Stimulated activated CD4-positive, alpha-beta T cell treated with anti-CD3 and anti-CD28 coated beads, TNF-alpha, amount 100 ng/mL, for 48 hours (primary cell): Measurements from ENCODE around the gene HEATR1.
A peak's percentile ranks its signal among the peaks of the same experiment; 100 is the strongest.

ENCODE experiments used
- DNase-seq, 3 donors: peaks; one replicate each; pipeline ENCODE4 v3.0.0-alpha.2; 2020; ENCODE audit warnings: low read depth in 3 of 3

The HEATR1 gene

DNA sequence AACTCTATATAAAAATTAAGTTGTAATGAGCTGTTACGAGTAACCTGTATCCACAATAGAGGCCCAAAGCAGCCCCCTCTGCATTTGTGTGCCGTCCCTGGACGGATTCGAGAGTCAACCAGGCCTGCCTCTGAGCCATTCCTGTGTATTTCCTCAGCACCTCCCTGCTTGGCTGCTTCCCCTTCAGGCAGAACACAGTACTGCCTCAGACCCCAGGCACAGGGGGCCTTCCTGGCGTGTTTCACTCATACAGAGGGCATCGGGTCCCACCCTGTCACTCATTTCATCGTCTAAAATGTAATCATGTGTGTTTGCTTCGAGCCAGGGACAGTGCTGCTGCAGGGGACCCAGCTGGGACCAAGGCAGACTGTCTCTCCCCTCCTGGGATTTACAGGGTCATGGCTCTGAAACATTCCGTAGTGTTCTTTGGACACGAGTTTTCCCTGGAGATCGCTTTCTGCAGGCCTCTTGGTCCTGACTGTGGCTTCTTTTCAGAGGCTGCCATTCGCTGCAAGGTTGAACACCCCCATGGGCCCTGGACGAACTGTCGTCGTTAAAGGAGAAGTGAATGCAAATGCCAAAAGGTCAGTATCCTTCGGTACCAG lies 61.1 kb downstream of the HEATR1 start:
- DNase-seq = no peak

DNA sequence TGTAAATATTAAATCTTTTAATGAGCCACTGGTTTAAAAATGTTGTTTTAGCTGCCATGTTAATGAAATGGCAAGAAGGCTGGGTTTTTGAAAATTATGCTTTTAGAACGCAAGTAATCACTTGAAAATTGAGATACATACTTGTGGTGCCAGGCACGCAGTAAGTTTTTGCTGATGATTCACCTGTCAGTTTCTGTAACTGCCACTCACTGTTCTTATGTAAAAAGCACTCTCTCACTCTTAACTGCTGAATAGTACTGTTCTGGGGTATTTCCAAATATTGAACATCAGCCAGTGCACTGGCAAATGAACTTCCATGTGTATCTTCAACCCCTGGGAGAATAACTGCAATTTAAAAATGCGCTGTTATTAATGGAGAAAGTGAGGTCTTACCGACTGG lies 62.6 kb downstream of the HEATR1 start:
- DNase-seq = no peak

DNA sequence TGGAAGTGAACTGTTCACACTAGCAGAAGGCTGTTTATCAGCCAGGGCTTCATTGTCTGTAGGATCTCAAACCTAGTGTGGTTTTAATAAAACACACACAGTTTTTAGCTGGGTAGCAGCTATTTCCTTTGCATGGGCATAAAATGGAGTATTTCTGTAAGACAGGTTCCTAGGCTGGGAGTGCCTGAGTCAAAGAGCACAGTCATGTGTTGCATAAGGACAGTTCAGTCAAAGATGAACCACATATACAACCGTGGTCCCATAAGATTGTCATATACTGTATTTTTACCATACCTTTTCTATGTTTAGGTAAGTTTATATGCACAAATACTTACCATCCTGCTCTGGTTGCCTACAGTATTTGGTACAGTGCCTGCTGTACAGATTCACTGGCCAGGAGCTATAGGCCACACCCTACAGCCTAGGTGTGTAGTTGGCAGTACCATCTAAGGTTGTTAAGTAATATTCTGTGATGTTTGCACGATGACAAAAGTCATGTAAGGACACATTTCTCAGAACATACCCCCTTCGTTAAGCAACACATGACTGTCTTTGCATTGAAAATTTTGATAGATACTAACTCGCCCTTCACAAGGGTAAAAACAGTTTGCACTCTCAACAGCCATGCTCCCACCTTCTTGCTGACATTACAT lies 63.4 kb downstream of the HEATR1 start:
- no peak for DNase-seq

DNA sequence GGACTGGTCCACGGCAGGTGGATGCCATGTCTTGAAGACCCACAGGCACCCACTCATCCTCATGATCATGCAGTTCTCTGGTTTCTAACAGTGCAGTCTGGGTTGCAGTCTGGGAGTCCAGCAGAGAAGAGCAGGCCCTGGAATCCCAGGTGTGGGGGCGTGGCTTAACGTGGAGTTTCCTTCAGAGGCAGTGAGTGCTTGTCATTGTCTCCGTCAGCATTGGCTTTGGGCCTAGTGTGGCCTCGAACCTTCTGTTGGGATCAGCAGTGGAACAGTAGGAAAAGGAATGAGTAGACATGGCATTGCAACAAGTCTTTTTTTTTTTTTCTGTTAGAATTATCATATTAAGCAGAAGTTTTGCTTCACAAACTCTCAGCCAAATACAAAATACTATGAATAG lies 67.8 kb downstream of the HEATR1 start:
- no peak for DNase-seq

DNA sequence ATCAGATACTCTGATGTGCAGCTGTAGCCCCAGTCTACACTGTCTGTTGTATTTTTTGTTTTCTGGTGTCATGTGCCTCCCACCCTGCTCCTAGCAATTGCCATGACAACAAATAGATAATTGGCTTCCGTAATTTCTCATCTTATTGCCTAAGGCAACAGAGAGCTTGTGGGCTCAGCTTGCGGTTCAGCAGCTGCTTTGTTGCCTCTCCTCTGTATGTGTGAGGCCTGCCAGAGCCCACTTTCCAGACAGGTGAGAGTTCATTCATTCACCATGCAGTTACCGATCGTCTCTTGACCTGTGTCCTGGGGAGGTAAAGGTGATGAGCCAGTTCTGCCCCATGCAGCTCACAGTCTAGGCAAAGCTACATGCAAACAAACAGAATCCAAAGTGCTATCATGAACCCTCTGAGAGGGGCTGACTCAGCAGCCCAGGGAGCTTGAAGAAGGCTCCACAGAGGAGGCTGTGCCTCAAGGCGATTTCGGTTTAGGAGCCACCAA lies 68.6 kb downstream of the HEATR1 start:
- no peak for DNase-seq

DNA sequence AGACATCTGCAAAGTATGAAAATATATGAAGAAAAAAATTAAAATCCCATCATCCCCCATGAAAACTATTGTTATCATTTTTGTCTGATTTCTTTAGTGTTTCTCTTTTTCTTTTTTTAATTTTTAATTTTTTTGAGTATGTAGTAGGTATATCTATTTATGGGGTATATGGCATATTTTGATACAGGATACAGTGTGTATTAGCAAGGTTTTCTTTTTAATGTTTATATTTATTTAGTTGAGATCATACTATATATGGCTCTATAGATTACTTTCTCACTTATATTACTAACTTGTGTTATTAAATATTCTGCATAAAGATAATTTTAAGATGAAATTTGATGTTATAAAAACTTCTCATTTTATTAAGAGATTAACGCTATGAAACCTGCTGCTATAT lies 69.1 kb downstream of the HEATR1 start:
- DNase-seq = no peak

DNA sequence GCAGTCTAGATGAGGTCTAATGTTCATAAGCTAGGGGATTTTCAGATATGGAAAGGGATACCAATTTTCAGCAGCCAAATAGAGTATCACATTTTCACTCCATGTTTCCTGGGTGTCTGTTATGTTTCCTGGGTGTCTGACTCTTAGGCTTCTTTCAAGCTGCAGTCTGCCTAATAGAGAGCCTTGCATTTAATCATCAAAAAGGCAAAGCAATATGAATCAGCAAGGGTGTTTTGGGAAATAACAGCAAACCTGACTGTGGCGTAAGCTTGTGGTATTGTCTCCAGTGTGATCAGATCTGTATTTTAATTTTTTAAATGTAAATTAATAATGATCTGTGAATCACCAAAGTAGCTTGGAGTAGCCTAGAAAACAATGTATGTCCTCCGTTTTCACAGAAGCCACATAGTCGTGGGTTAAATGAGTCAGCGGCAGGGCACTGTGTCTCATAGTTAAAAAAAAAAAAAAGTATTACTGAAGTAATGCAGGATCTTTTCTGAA lies 70.1 kb downstream of the HEATR1 start:
- peak in 2 of 3 donors; percentile 23 to 29 for DNase-seq

DNA sequence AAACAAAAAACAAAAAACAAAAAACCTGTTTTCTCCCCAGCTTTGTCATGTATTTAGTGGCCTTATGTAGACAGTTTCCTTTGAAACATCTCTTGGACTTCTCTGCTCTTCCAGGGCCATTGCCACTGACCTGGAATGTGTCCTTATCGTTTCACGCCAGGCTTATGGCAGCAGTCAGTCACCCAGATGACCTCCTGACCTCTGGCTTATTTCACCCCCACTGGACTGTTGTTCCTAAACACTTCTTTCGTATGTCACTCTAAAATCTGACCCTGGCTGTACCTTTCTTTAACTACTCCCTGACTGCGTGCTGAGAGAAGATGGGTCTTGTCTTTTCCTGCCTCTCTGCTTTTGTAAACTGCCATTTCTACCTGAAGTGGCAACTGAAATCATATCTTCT lies 71.5 kb downstream of the HEATR1 start:
- no peak for DNase-seq

DNA sequence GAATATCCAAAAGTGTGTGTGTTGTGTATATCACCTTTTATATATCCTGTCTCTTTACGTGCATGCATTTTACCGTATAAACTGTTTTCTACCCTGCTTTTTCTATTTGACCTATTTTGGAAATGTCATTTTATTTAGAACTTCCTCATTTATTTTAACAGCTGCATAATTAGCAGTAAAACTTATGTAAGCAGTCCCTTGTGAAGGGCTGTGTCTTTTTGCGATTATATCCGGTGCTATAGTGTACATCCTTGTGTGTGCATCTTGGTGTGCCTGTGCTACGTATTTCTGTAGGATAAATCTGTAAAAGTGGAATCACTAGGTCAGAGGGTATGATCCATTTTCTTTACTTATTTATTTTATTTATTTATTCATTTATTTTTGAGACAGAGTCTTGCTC lies 73.4 kb downstream of the HEATR1 start:
- DNase-seq = no peak

DNA sequence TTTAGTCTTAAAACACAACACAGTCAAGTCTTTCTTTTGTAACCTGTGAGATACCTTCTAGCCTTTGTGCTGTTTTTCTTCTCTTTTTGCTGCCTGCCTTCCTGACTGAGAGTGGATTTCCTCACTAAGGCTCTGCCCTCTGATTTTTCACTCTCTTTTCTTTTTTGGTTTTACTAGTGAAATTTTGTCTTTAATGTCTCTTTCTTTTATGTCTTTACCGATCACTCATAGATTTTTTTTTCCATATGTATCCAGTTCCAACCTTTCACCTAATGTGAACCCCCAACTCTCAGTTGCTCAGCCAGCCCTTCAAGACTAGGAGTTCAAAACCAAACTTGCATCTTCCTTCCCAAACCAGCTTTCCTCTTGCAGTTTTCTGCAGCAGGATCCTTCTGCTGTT lies 74.0 kb downstream of the HEATR1 start:
- no peak for DNase-seq

DNA sequence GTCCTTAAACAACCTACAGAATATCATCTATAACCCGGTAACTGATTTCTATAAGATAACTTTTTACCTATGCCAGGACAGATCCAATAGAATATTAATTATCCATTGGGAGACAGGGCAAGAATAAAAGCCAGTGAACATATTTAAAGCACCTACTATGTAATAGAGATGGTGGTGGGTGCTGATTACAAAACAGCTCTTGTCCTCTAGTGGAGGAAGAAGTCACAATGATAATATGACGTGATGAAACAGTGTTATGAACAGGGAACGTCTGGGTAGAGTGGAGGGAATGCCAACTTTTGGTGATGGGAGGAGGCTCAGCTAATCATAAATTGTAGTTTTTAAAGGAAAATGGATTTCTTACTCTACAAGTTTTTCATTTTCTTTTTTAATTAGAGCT lies 78.2 kb downstream of the HEATR1 start:
- DNase-seq = no peak

DNA sequence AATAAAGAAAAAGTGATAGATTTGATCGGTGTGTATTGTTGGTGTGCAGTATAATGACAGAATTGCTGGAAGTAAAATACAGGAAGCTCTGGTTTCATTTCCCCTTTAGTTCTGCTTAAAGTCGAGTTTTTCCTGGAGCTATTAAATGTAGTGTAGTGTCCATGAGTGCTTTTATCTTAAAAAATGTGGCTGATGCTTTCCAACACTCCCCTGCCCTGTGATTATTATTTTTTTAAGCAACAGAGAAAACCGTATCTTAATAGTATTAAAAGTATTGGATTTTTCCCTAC lies 79.5 kb downstream of the HEATR1 start:
- no peak for DNase-seq

DNA sequence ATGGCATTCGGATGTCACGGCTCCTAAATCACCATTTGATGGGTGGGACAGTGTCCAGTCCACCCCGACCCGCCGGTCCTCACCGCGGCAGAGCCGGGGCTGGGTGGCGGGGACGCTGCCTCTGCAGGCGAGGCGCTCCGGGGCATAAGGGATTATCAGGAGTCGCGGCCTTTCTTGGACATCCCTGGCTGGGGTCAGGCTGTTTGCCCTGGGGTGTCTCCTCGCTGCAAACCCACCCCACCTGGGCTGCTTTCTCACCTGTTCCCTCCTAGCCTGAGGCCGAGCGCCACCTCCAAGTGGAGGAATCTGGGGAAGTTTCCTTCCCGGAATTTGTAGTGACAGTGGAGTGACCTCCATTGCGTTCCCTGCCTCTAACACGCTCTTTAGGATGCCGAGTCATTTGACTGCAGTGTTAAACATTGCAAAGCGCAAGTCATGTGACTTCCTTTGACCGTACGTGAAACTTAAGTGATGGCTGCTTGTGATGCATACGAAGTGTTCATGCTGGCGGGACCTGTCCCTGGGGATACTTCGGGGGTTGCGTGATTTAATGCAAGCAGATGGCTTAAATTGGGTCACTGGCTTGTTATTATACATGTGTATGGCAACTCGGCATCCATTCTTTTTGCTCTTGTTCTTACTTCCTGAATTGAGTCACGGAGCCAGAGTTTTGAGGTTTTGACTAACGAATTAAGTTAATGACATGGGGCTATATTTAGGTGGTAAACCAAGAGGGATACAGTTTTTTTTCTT lies 80.0 kb downstream of the HEATR1 start:
- DNase-seq = peak; percentile 24 to 52 (median 37)

DNA sequence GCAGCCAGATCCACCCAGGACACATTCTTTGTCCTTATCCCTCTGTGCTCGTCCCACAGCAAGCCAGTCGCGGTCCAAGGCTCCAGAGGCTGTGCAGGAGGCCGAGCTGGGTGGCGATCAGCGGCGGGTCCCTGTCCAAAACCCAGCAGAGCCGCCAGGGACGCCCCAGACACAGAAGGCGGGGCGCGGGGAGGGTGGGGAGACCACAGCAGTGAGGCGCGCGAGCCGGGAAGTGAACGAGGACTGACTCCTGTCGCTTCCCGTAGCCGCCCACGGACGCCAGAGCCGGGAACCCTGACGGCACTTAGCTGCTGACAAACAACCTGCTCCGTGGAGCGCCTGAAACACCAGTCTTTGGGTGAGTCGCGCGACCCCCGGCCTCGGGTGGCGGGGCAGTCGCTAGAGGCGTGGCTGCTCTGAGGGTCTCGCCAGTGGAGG lies 80.6 kb downstream of the HEATR1 start, which contains the start of gene LGALS8:
Gene LGALS8, plus strand, starts transcription at position 279 of the 438 bp plus-strand sequence. CDS start 2,089 bp downstream, outside the sequence.
- peak; percentile 84 to 88 (median 85) for DNase-seq

DNA sequence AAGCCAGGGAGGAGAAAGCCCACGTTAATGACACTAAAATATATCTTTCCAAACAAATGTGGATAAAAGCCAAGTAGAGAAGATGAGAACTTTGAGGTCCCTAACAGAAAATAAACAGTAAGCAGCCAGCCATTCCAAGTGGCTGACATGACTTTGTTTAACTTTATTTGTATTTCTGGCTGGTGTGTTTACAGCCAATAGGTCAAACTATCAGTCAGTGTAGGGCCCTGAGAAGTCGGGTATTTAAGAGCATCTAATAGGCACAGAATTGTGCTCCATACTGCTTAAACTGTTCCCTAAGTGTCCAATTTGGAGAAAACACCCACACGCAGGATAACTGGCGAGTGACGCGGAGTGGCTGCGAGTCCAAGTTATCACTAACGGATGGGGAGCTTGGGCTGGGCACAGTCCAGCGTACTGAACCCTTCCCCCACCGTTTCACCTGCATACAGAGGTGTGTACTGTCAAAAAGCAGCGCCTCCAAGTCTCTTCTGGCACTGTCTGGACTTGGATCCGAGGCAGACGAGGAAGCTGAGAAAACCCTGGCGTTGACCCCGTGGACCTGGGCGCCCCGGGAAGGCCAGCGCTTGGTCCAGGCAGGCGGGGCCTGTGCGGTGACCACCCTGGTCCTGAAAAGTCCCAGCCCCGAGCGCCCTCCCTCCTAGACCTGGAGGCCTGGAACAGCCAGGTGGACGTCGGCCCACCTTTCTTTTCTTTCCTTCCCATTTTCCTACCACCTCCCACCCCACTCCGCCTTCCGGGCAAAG lies 81.2 kb downstream of the HEATR1 start:
- DNase-seq = no peak

DNA sequence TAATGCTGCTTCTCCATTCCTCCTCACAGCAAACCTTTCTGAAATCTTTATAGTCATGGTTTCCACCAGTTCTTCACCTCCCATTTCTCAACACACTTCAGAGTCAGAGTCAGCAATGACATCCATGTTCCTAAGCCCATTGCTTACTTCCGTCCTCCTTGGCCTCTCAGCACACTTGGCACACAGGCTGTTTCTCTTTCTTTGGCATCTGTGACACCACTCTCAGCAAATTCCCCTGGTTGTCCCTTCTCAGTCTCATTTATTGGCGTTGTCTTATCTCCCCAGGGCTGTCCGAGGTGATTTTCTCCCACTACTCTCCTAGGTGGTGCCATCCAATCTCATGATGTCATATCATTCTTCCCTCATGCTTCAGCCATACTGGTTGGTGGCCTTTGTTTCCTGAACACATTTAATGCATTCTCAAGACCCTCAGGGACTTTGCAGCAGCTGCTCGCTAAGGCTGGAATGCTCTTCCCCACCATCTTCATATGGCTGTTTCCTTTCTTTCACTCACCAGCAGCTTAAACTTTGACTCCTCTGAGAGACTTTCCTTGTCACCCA lies 83.8 kb downstream of the HEATR1 start:
- no peak for DNase-seq

DNA sequence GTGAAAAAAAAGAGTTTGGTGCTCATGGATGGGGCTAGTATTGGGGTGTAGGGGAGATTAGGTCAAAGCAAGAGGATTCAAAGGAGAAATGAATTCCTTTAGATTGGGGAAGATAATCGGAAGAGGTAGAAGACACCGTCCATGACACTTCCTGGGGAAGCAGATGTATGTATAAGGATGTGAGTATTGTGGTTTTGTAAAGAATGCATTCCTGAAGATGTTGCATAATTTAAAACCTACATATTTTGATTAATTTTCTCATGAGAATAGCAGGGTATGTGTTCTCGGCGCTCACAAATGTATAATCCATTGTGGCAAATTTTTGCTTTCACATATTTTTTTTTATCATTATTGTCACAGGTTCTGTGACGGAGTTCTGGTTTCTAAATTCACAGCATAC lies 86.0 kb downstream of the HEATR1 start:
- no peak for DNase-seq

DNA sequence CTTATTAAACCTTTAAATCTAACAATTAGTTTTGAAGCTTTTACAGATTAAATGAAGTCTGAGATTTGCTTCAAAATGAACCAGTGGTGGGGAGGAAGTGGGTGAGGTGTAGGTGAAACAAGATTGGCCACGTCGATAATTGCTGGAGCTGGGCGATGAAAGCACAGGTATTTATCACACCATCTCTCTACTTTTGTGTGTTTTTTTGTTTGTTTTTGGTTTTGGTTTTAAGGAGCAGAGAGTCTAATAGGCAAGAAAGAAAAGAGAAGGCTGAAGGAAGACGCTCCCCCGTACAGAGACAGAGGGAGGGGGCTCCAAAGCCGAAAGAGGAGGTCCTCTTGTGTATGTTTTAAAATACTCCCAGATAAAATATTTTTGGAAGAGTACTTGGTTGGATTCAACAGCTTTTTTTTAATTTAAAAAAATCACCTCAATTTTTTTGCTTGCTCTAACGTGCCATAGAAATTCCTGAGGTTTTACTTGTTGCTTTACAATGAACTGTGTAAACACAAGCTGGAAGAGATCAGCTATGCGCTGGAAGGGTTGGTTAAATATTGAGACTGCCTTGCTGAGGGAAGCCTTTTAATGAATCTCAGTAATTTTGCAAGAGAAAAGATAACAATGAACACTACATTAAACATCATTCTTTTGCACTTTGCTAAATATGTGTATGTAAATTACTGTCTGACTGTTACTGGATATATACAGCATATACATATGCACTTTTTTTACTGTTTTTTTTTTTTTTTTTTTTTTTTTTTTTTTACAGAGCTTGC lies 87.2 kb downstream of the HEATR1 start:
- no peak for DNase-seq

DNA sequence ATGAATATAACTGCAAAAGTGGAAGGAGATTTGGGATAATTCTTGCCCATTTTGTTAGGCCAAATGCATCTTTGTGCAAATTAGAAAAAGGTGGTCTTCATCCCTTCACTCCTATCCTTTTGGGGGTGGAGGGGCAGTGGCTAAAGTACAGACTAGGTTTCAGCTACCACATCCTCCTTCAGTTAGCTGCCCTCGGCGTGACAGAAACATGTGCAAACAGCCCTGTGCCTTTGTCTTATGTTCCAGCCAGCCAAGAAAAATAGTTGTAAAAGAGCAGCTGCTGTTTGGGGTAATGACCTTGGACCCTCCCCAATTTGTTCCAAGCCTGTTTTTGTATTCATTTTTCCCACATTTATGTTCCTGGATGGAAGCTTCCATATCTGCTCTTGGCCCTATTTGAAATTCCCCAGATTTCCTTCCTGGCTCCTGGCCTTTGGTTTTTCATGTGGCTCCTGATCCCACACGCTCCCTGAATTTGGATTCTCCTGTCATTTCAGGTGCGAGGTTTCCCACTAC lies 88.8 kb downstream of the HEATR1 start:
- DNase-seq = no peak

DNA sequence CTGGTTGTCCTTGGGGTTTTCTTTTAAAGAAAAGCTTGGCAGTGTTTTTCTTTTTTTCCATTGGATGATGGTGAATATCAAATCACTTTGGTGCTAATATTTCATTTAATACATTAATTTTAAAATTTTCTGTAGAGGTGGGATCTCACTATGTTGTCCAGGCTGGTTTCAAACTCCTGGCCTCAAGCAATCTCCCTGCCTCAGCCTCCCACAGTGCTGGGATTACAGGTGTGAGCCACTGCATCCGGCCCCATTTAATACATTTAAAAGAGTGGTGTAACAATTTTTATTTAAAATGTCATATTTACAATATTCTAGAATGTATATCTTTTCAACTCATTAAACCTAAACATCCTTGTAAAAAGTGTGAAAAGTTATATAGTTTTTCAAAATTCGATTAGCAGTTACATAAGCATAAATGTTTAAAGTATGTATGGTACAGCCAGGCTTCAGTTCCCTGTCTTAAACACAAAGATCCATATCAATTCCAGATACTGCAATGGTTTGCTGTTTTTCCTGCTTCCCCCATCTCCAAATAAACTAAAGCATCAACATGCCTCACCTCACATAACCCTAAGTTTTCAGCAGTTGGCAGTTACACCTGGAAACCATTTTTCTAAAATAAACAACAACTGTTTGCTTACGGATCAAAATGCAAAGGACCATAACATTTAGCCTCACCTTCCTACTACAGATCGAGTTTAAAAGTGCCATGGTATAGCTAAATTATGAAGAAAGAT lies 89.4 kb downstream of the HEATR1 start:
- DNase-seq = no peak
